OCI-M1 (cell line): ENCODE measurements around the gene RALGPS2.
A peak's percentile ranks its signal among the peaks of the same experiment; 100 is the strongest.
"Not testable (repeated sequence)": the region's sequence is repeated elsewhere in the genome, so short reads cannot be mapped to it uniquely, and the experiment has no call there.

Experiments
- DNase-seq: peaks from one replicate; lab custom pipeline; 2025; lab: John Stamatoyannopoulos, UW

The RALGPS2 gene

GRCh38 chr1:178725466-178726086 is 532 bp downstream of the RALGPS2 start:
- DNase-seq, result no peak

- peak; percentile 68 for DNase-seq
These were observed 1.1 kb downstream of the RALGPS2 start for GRCh38 chr1:178726087-178726517.

- peak; percentile 50 for DNase-seq
These were observed 1.5 kb downstream of the RALGPS2 start for GRCh38 chr1:178726545-178726944.

GRCh38 chr1:178727014-178727895 is 2.2 kb downstream of the RALGPS2 start:
- no peak for DNase-seq

- no peak for DNase-seq
These were observed 8.9 kb downstream of the RALGPS2 start for GRCh38 chr1:178733972-178734371.

GRCh38 chr1:178738780-178739179 is 13.7 kb downstream of the RALGPS2 start:
- no peak for DNase-seq

GRCh38 chr1:178739285-178740045 is 14.4 kb downstream of the RALGPS2 start:
- DNase-seq, result no peak

GRCh38 chr1:178740491-178740890 is 15.4 kb downstream of the RALGPS2 start:
- DNase-seq, result no peak

GRCh38 chr1:178740924-178741323 is 15.9 kb downstream of the RALGPS2 start:
- no peak for DNase-seq

- DNase-seq, result no peak
These were observed 18.8 kb downstream of the RALGPS2 start for GRCh38 chr1:178743801-178744200.

- no peak for DNase-seq
These were observed 20.2 kb downstream of the RALGPS2 start for GRCh38 chr1:178745260-178745659.

GRCh38 chr1:178746345-178746744 is 21.3 kb downstream of the RALGPS2 start:
- DNase-seq, result no peak

GRCh38 chr1:178747361-178747760 is 22.3 kb downstream of the RALGPS2 start:
- DNase-seq, result not testable (repeated sequence)

- no peak for DNase-seq
These were observed 24.6 kb downstream of the RALGPS2 start for GRCh38 chr1:178749581-178750166.

- no peak for DNase-seq
These were observed 26.0 kb downstream of the RALGPS2 start for GRCh38 chr1:178751046-178751445.

- no peak for DNase-seq
These were observed 27.8 kb downstream of the RALGPS2 start for GRCh38 chr1:178752891-178753290.

GRCh38 chr1:178754655-178755256 is 29.7 kb downstream of the RALGPS2 start:
- not testable (repeated sequence) for DNase-seq

- peak; percentile 80 for DNase-seq
These were observed 43.4 kb downstream of the RALGPS2 start for GRCh38 chr1:178768423-178768822.

GRCh38 chr1:178772952-178773351 is 47.9 kb downstream of the RALGPS2 start:
- DNase-seq, result no peak

GRCh38 chr1:178774263-178774662 is 49.2 kb downstream of the RALGPS2 start:
- peak; percentile 78 for DNase-seq

GRCh38 chr1:178776553-178776952 is 51.5 kb downstream of the RALGPS2 start:
- DNase-seq, result no peak
